ENCODE measurements around the gene ERBB4.

ERBB4 gene

GRCh38 chr2:212318636-212319035 is 220.0 kb downstream of the ERBB4 start:
- H3K4me1 ChIP-seq (ENCODE audit: insufficient read depth, low read length) = no peaks in the 10 kb centered on the region

GRCh38 chr2:212314680-212315079 is 223.9 kb downstream of the ERBB4 start:
- Histone ChIP-seq H3K27ac (ENCODE audit: low read length) (no peak overlapping the region), H3K27me3 (ENCODE audit: insufficient read depth, low read length) (no peaks in the 10 kb centered on the region), H3K9me3 (ENCODE audit: insufficient read depth, low read depth, low read length) (no peaks in the 10 kb centered on the region), H3K4me1 (ENCODE audit: insufficient read depth, low read length) (no peaks in the 10 kb centered on the region), H3K36me3 (ENCODE audit: insufficient read depth, low read depth, low read length) (no peaks in the 10 kb centered on the region), H3K9ac (ENCODE audit: low read depth, low read length) (no peak overlapping the region), H3K4me3 (ENCODE audit: low read length) (no peak overlapping the region)

More at GRCh38 chr2:212318636-212319035, 220.0 kb downstream of the ERBB4 start:
- H3K27ac ChIP-seq (ENCODE audit: low read length) = no peak overlapping the region
- no peaks in the 10 kb centered on the region for H3K9me3 ChIP-seq (ENCODE audit: insufficient read depth, low read depth, low read length)
- no peaks in the 10 kb centered on the region for H3K36me3 ChIP-seq (ENCODE audit: insufficient read depth, low read depth, low read length)
- H3K9ac ChIP-seq (ENCODE audit: low read depth, low read length) = no peak overlapping the region
- H3K27me3 ChIP-seq (ENCODE audit: insufficient read depth, low read length) = no peaks in the 10 kb centered on the region
- H3K4me3 ChIP-seq (ENCODE audit: low read length) = no peak overlapping the region

- H3K36me3 ChIP-seq (ENCODE audit: insufficient read depth, low read depth, low read length) = no peaks in the 10 kb centered on the region
- no peak overlapping the region for H3K9ac ChIP-seq (ENCODE audit: low read depth, low read length)
- H3K27me3 ChIP-seq (ENCODE audit: insufficient read depth, low read length) = no peaks in the 10 kb centered on the region
- no peak overlapping the region for H3K27ac ChIP-seq (ENCODE audit: low read length)
- H3K4me1 ChIP-seq (ENCODE audit: insufficient read depth, low read length) = no peaks in the 10 kb centered on the region
- H3K9me3 ChIP-seq (ENCODE audit: insufficient read depth, low read depth, low read length) = no peaks in the 10 kb centered on the region
- H3K4me3 ChIP-seq (ENCODE audit: low read length) = no peak overlapping the region
Observed at GRCh38 chr2:212311807-212312404, 226.7 kb downstream of the ERBB4 start.

GRCh38 chr2:212299943-212300342 is 238.7 kb downstream of the ERBB4 start:
- Histone ChIP-seq H3K9me3 (ENCODE audit: insufficient read depth, low read depth, low read length) (no peaks in the 10 kb centered on the region), H3K4me1 (ENCODE audit: insufficient read depth, low read length) (no peaks in the 10 kb centered on the region), H3K9ac (ENCODE audit: low read depth, low read length) (no peak overlapping the region), H3K4me3 (ENCODE audit: low read length) (no peak overlapping the region), H3K27ac (ENCODE audit: low read length) (no peak overlapping the region), H3K36me3 (ENCODE audit: insufficient read depth, low read depth, low read length) (no peaks in the 10 kb centered on the region), H3K27me3 (ENCODE audit: insufficient read depth, low read length) (no peaks in the 10 kb centered on the region)

- Histone ChIP-seq H3K9ac (ENCODE audit: low read depth, low read length) (no peak overlapping the region), H3K27ac (ENCODE audit: low read length) (no peak overlapping the region)
Observed at GRCh38 chr2:212299333-212299732, 239.3 kb downstream of the ERBB4 start.

GRCh38 chr2:212295571-212295970 is 243.0 kb downstream of the ERBB4 start:
- Histone ChIP-seq H3K27me3 (ENCODE audit: insufficient read depth, low read length) (no peaks in the 10 kb centered on the region), H3K36me3 (ENCODE audit: insufficient read depth, low read depth, low read length) (no peaks in the 10 kb centered on the region), H3K4me3 (ENCODE audit: low read length) (no peak overlapping the region), H3K4me1 (ENCODE audit: insufficient read depth, low read length) (no peaks in the 10 kb centered on the region), H3K27ac (ENCODE audit: low read length) (no peak overlapping the region), H3K9me3 (ENCODE audit: insufficient read depth, low read depth, low read length) (no peaks in the 10 kb centered on the region), H3K9ac (ENCODE audit: low read depth, low read length) (no peak overlapping the region)

More at GRCh38 chr2:212299333-212299732, 239.3 kb downstream of the ERBB4 start:
- Histone ChIP-seq H3K4me3 (ENCODE audit: low read length) (no peak overlapping the region), H3K4me1 (ENCODE audit: insufficient read depth, low read length) (no peaks in the 10 kb centered on the region), H3K9me3 (ENCODE audit: insufficient read depth, low read depth, low read length) (no peaks in the 10 kb centered on the region), H3K27me3 (ENCODE audit: insufficient read depth, low read length) (no peaks in the 10 kb centered on the region), H3K36me3 (ENCODE audit: insufficient read depth, low read depth, low read length) (no peaks in the 10 kb centered on the region)

GRCh38 chr2:212294816-212295215 is 243.8 kb downstream of the ERBB4 start:
- no peaks in the 10 kb centered on the region for H3K9me3 ChIP-seq (ENCODE audit: insufficient read depth, low read depth, low read length)
- H3K4me3 ChIP-seq (ENCODE audit: low read length) = no peak overlapping the region
- no peak overlapping the region for H3K27ac ChIP-seq (ENCODE audit: low read length)
- no peak overlapping the region for H3K9ac ChIP-seq (ENCODE audit: low read depth, low read length)
- H3K27me3 ChIP-seq (ENCODE audit: insufficient read depth, low read length) = no peaks in the 10 kb centered on the region
- H3K4me1 ChIP-seq (ENCODE audit: insufficient read depth, low read length) = no peaks in the 10 kb centered on the region
- H3K36me3 ChIP-seq (ENCODE audit: insufficient read depth, low read depth, low read length) = no peaks in the 10 kb centered on the region

- no peak overlapping the region for H3K4me3 ChIP-seq (ENCODE audit: low read length)
- no peaks in the 10 kb centered on the region for H3K36me3 ChIP-seq (ENCODE audit: insufficient read depth, low read depth, low read length)
- no peak overlapping the region for H3K27ac ChIP-seq (ENCODE audit: low read length)
- no peaks in the 10 kb centered on the region for H3K9me3 ChIP-seq (ENCODE audit: insufficient read depth, low read depth, low read length)
- no peaks in the 10 kb centered on the region for H3K4me1 ChIP-seq (ENCODE audit: insufficient read depth, low read length)
- H3K27me3 ChIP-seq (ENCODE audit: insufficient read depth, low read length) = no peaks in the 10 kb centered on the region
- H3K9ac ChIP-seq (ENCODE audit: low read depth, low read length) = no peak overlapping the region
Observed at GRCh38 chr2:212289301-212289700, 249.3 kb downstream of the ERBB4 start.

GRCh38 chr2:212288308-212288707 is 250.3 kb downstream of the ERBB4 start:
- no peaks in the 10 kb centered on the region for H3K27me3 ChIP-seq (ENCODE audit: insufficient read depth, low read length)
- H3K9ac ChIP-seq (ENCODE audit: low read depth, low read length) = no peak overlapping the region
- H3K4me3 ChIP-seq (ENCODE audit: low read length) = no peak overlapping the region
- H3K4me1 ChIP-seq (ENCODE audit: insufficient read depth, low read length) = no peaks in the 10 kb centered on the region
- H3K9me3 ChIP-seq (ENCODE audit: insufficient read depth, low read depth, low read length) = no peaks in the 10 kb centered on the region
- no peaks in the 10 kb centered on the region for H3K36me3 ChIP-seq (ENCODE audit: insufficient read depth, low read depth, low read length)
- no peak overlapping the region for H3K27ac ChIP-seq (ENCODE audit: low read length)

- Histone ChIP-seq H3K9ac (ENCODE audit: low read depth, low read length) (no peak overlapping the region), H3K4me1 (ENCODE audit: insufficient read depth, low read length) (no peaks in the 10 kb centered on the region), H3K27me3 (ENCODE audit: insufficient read depth, low read length) (no peaks in the 10 kb centered on the region), H3K9me3 (ENCODE audit: insufficient read depth, low read depth, low read length) (no peaks in the 10 kb centered on the region), H3K4me3 (ENCODE audit: low read length) (no peak overlapping the region), H3K36me3 (ENCODE audit: insufficient read depth, low read depth, low read length) (no peaks in the 10 kb centered on the region), H3K27ac (ENCODE audit: low read length) (no peak overlapping the region)
Observed at GRCh38 chr2:212284166-212284565, 254.4 kb downstream of the ERBB4 start.

- no peaks in the 10 kb centered on the region for H3K27me3 ChIP-seq (ENCODE audit: insufficient read depth, low read length)
- no peak overlapping the region for H3K27ac ChIP-seq (ENCODE audit: low read length)
- no peaks in the 10 kb centered on the region for H3K36me3 ChIP-seq (ENCODE audit: insufficient read depth, low read depth, low read length)
- H3K4me3 ChIP-seq (ENCODE audit: low read length) = no peak overlapping the region
- H3K4me1 ChIP-seq (ENCODE audit: insufficient read depth, low read length) = no peaks in the 10 kb centered on the region
- no peaks in the 10 kb centered on the region for H3K9me3 ChIP-seq (ENCODE audit: insufficient read depth, low read depth, low read length)
- H3K9ac ChIP-seq (ENCODE audit: low read depth, low read length) = no peak overlapping the region
Observed at GRCh38 chr2:212282671-212283261, 255.8 kb downstream of the ERBB4 start.

- H3K4me1 ChIP-seq (ENCODE audit: insufficient read depth, low read length) = no peaks in the 10 kb centered on the region
- H3K9ac ChIP-seq (ENCODE audit: low read depth, low read length) = no peak overlapping the region
- no peaks in the 10 kb centered on the region for H3K36me3 ChIP-seq (ENCODE audit: insufficient read depth, low read depth, low read length)
- H3K4me3 ChIP-seq (ENCODE audit: low read length) = no peak overlapping the region
- no peaks in the 10 kb centered on the region for H3K27me3 ChIP-seq (ENCODE audit: insufficient read depth, low read length)
- no peak overlapping the region for H3K27ac ChIP-seq (ENCODE audit: low read length)
- no peaks in the 10 kb centered on the region for H3K9me3 ChIP-seq (ENCODE audit: insufficient read depth, low read depth, low read length)
Observed at GRCh38 chr2:212276813-212277212, 261.8 kb downstream of the ERBB4 start.
